H9 (cell line): ENCODE measurements around the gene ZFP36L1. TPM values are rescaled to one million over a fixed set of nuclear protein-coding genes. Genes with fewer than 3 reads are reported as not detected.

ENCODE experiments used
- DNase-seq: peaks from one replicate; pipeline ENCODE4 v3.0.0-alpha.2; 2017
- H2AFZ ChIP-seq: one replicate; pipeline ENCODE4 v1.6.1; 2013; ENCODE audit warnings: mild to moderate bottlenecking, low read length, control low read depth, moderate library complexity
- H2AK5ac ChIP-seq: 2 replicates; pipeline ENCODE4 v1.6.1; 2013; ENCODE audit warnings: low read length, control low read depth, mixed read lengths; ENCODE audit not compliant: insufficient read length
- H2BK120ac ChIP-seq: one replicate; pipeline ENCODE4 v1.6.1; 2013; ENCODE audit warnings: low read depth, mild to moderate bottlenecking, low read length, control low read depth, inconsistent platforms; ENCODE audit not compliant: poor library complexity, severe bottlenecking
- H2BK12ac ChIP-seq: 2 replicates; pipeline ENCODE4 v1.6.1; 2013; ENCODE audit warnings: low read length, control low read depth, mixed read lengths, low read depth; ENCODE audit not compliant: insufficient read length
- H2BK15ac ChIP-seq: 2 replicates; pipeline ENCODE4 v1.6.1; 2013; ENCODE audit warnings: low read depth, low read length, control low read depth
- H2BK20ac ChIP-seq: one replicate; pipeline ENCODE4 v1.6.1; 2013; ENCODE audit warnings: low read depth, mild to moderate bottlenecking, low read length, control low read depth, inconsistent platforms; ENCODE audit not compliant: poor library complexity, severe bottlenecking
- H2BK5ac ChIP-seq: 2 replicates; pipeline ENCODE4 v1.6.1; 2013; ENCODE audit warnings: low read length, control low read depth, mixed read lengths; ENCODE audit not compliant: insufficient read length
- H3K14ac ChIP-seq: 2 replicates; pipeline ENCODE4 v1.6.1; 2013; ENCODE audit warnings: low read length, control low read depth; ENCODE audit not compliant: insufficient read depth
- H3K18ac ChIP-seq: 2 replicates; pipeline ENCODE4 v1.6.1; 2013; ENCODE audit warnings: low read depth, mild to moderate bottlenecking, mixed read lengths, low read length, control low read depth; ENCODE audit not compliant: insufficient read length
- H3K23ac ChIP-seq: 2 replicates; pipeline ENCODE4 v1.6.1; 2013; ENCODE audit warnings: low read length, control low read depth, mixed read lengths, low read depth; ENCODE audit not compliant: insufficient read length
- H3K23me2 ChIP-seq: 2 replicates; pipeline ENCODE4 v1.6.1; 2013; ENCODE audit warnings: low read depth, mild to moderate bottlenecking, mixed read lengths, low read length, control low read depth; ENCODE audit not compliant: insufficient read length, poor library complexity, severe bottlenecking
- H3K27ac ChIP-seq: 2 replicates; pipeline ENCODE4 v1.5.1; 2013; ENCODE audit warnings: low read length, control low read depth, mixed read lengths, low read depth; ENCODE audit not compliant: insufficient read length
- H3K27me3 ChIP-seq: 2 replicates; pipeline ENCODE4 v1.6.1; 2013; ENCODE audit warnings: low read length, control low read depth, inconsistent platforms; ENCODE audit not compliant: insufficient read depth
- H3K4ac ChIP-seq: 2 replicates; pipeline ENCODE4 v1.6.1; 2013; ENCODE audit warnings: low read depth, mild to moderate bottlenecking, control low read depth, inconsistent platforms, low read length, moderate library complexity
- H3K4me1 ChIP-seq: 2 replicates; pipeline ENCODE4 v1.6.1; 2013; ENCODE audit warnings: low read length, control low read depth, inconsistent platforms; ENCODE audit not compliant: insufficient read depth
- H3K4me2 ChIP-seq: 2 replicates; pipeline ENCODE4 v1.6.1; 2013; ENCODE audit warnings: low read length, control low read depth, mixed read lengths; ENCODE audit not compliant: insufficient read length, insufficient read depth
- H3K56ac ChIP-seq: 2 replicates; pipeline ENCODE4 v1.6.1; 2013; ENCODE audit warnings: low read depth, mild to moderate bottlenecking, mixed read lengths, low read length, control low read depth; ENCODE audit not compliant: insufficient read length
- H3K79me1 ChIP-seq: 2 replicates; pipeline ENCODE4 v1.6.1; 2013; ENCODE audit warnings: low read depth, mild to moderate bottlenecking, moderate library complexity, low read length, control low read depth, inconsistent platforms; ENCODE audit not compliant: insufficient read depth, poor library complexity, severe bottlenecking
- H3K79me2 ChIP-seq: 2 replicates; pipeline ENCODE4 v1.6.1; 2013; ENCODE audit warnings: low read length, control low read depth, inconsistent platforms; ENCODE audit not compliant: insufficient read depth
- H3K9ac ChIP-seq: 2 replicates; pipeline ENCODE4 v1.6.1; 2013; ENCODE audit warnings: low read length, control low read depth, mixed read lengths; ENCODE audit not compliant: insufficient read length; ENCODE audit errors: extremely low read depth
- H3K9me3 ChIP-seq: one replicate; pipeline ENCODE4 v1.6.1; 2013; ENCODE audit warnings: low read depth, low read length, inconsistent platforms; ENCODE audit not compliant: control insufficient read depth
- H3T11ph ChIP-seq: one replicate; pipeline ENCODE4 v1.6.1; 2013; ENCODE audit warnings: mild to moderate bottlenecking, low read length, control low read depth, inconsistent platforms
- H4K20me1 ChIP-seq: one replicate; pipeline ENCODE4 v1.6.1; 2013; ENCODE audit not compliant: control insufficient read depth, insufficient read length, insufficient read depth
- H4K5ac ChIP-seq: 2 replicates; pipeline ENCODE4 v1.6.1; 2013; ENCODE audit warnings: low read depth, mild to moderate bottlenecking, mixed read lengths, low read length, control low read depth; ENCODE audit not compliant: insufficient read length
- H4K8ac ChIP-seq: replicated peaks from 2 replicates; pipeline ENCODE4 v1.6.1; 2013; ENCODE audit warnings: low read length, control low read depth, mixed read lengths, low read depth; ENCODE audit not compliant: insufficient read length
- H4K91ac ChIP-seq: 2 replicates; pipeline ENCODE4 v1.6.1; 2013; ENCODE audit warnings: low read depth, mild to moderate bottlenecking, moderate library complexity, mixed read lengths, low read length, control low read depth; ENCODE audit not compliant: insufficient read length
- H3K27ac Mint-ChIP-seq, 3 experiments: 2 replicates in 2 of 3; 3 replicates in 1 of 3; pipeline ENCODE4 v1.8.0; 2020 to 2021; ENCODE audit warnings: mixed read lengths in 3 of 3, mild to moderate bottlenecking in 1 of 3, moderate library complexity in 1 of 3
- H3K27me3 Mint-ChIP-seq: 2 replicates; pipeline ENCODE4 v1.8.0; 2021; ENCODE audit warnings: low read depth, mild to moderate bottlenecking, moderate library complexity, mixed read lengths
- H3K36me3 Mint-ChIP-seq, 3 experiments: 2 replicates in 2 of 3; 3 replicates in 1 of 3; pipeline ENCODE4 v1.8.0; 2020 to 2021; ENCODE audit warnings: low read depth in 3 of 3, mixed read lengths in 3 of 3; ENCODE audit not compliant: insufficient read depth in 1 of 3
- H3K4me1 Mint-ChIP-seq, 2 experiments: 2 replicates each; pipeline ENCODE4 v1.8.0; 2020; ENCODE audit warnings: mixed read lengths in 2 of 2
- H3K4me3 Mint-ChIP-seq, 2 experiments: 2 replicates in 1 of 2; 3 replicates in 1 of 2; pipeline ENCODE4 v1.8.0; 2020 to 2021; ENCODE audit warnings: mild to moderate bottlenecking in 2 of 2, mixed read lengths in 2 of 2, moderate library complexity in 1 of 2
- H3K9me3 Mint-ChIP-seq, 2 experiments: 2 replicates in 1 of 2; 3 replicates in 1 of 2; pipeline ENCODE4 v1.8.0; 2020; ENCODE audit warnings: mild to moderate bottlenecking in 2 of 2, mixed read lengths in 2 of 2, moderate library complexity in 1 of 2
- WGBS: extraction: QIAGEN DNeasy Blood & Tissue Kit; methylation state at CpG from one replicate; pipeline ENCODE4 v1.1.7; 2013; ENCODE audit warnings: missing lambda C conversion rate, low lambda C conversion rate, mixed read lengths; ENCODE audit not compliant: insufficient read length; ENCODE audit errors: extremely low coverage; 5-methylcytosine and 5-hydroxymethylcytosine counted together
- total RNA-seq: library from RNA; stranded (reverse); gene quantifications from 2 replicates; pipeline ENCODE4 v1.2.1, GENCODE V29; 2021
- TF ChIP-seq, protein P1 (sequence below): fragments of 200-600 bp; sonication (generic); conservative IDR thresholded peaks from 3 replicates; pipeline ENCODE4 v1.8.0; 2021; ENCODE audit warnings: antibody characterized with exemption, mild to moderate bottlenecking

Gene ZFP36L1
- total RNA-seq, 1 experiment from 2014 or later: 109 TPM

DNA sequence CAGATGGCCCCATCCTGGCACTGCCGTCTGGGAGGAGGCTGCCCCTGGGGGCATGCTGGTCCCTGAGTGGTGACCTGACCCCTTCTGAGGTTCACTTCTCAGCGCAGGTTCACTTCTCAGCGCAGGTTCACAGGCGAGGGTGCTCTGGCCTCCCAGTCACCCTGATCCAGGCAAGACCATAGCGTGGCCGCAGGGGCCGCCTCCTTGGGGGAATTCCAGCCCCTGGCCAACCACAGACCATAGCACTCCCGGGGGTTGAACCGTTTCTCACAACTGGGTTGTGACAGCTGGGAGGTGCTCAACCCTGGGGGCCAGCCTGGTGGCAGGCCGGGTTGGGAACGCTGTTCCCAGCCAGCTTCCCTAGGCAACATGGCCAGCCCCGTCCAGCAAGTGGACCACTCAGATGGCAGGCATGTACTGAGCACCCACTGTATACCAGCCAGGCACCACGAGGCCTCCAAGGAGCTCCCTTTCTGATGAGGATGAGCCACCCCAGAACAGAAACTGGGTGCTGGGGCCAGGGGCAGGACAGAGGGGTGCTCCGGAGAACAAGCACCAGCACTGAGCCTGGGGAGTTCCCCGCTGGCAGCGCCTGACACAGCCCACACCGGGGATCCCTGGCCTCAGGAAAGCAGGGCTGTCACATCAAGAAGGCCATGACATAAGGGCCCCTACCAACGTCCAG, 28.3 kb upstream of the ZFP36L1 start:
- Histone ChIP-seq H3K56ac (no peak overlapping the region), H4K5ac (no peak overlapping the region), H4K8ac (no peak overlapping the region), H3K9me3 (no peaks in the 10 kb centered on the region), H3T11ph (no peak overlapping the region), H3K9ac (no peak overlapping the region), H2BK120ac (no peak overlapping the region), H2BK20ac (no peak overlapping the region), H3K4me1 (peaks cover 2% of the 10 kb centered on the region; the same call in 1 of the 2 replicates), H3K23ac (no peak overlapping the region), H3K4ac (no peak overlapping the region), H2BK15ac (no peak overlapping the region), H2BK12ac (no peak overlapping the region), H3K79me1 (no peaks in the 10 kb centered on the region), H3K27ac (no peak overlapping the region), H3K18ac (no peak overlapping the region), H4K20me1 (no peaks in the 10 kb centered on the region), H3K23me2 (no peaks in the 10 kb centered on the region), H3K79me2 (no peaks in the 10 kb centered on the region), H2BK5ac (no peak overlapping the region), H3K14ac (no peak overlapping the region), H2AFZ (no peak overlapping the region), H3K27me3 (no peaks in the 10 kb centered on the region), H2AK5ac (no peak overlapping the region), H3K4me2 (no peak overlapping the region), H4K91ac (no peak overlapping the region)
- H3K27ac Mint-ChIP-seq: no peak overlapping the region
- no peaks in the 10 kb centered on the region; a peak in 1 of 5 replicates for H3K9me3 Mint-ChIP-seq
- WGBS: no CpG with 5 or more reads among the region's 18 CpGs
- H3K27me3 Mint-ChIP-seq: peaks cover 13% of the 10 kb centered on the region
- no peak overlapping the region for H3K4me3 Mint-ChIP-seq
- TF ChIP-seq, protein P1, sequence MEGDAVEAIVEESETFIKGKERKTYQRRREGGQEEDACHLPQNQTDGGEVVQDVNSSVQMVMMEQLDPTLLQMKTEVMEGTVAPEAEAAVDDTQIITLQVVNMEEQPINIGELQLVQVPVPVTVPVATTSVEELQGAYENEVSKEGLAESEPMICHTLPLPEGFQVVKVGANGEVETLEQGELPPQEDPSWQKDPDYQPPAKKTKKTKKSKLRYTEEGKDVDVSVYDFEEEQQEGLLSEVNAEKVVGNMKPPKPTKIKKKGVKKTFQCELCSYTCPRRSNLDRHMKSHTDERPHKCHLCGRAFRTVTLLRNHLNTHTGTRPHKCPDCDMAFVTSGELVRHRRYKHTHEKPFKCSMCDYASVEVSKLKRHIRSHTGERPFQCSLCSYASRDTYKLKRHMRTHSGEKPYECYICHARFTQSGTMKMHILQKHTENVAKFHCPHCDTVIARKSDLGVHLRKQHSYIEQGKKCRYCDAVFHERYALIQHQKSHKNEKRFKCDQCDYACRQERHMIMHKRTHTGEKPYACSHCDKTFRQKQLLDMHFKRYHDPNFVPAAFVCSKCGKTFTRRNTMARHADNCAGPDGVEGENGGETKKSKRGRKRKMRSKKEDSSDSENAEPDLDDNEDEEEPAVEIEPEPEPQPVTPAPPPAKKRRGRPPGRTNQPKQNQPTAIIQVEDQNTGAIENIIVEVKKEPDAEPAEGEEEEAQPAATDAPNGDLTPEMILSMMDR: no peak
- H3K4me1 Mint-ChIP-seq: peaks cover 35 to 38% of the 10 kb centered on the region in 2 experiments
- no peak for DNase-seq
- 0 out of 7 replicates have a peak, but pooled peaks cover 0 to 1% (median 0%) of the 10 kb centered on the region in 3 experiments for H3K36me3 Mint-ChIP-seq
